KMS-11 (cell line): Measurements from ENCODE around the gene CAMSAP1.

Source experiments
- H2AFZ ChIP-seq: fragments of 200-600 bp; sonication (generic); 2 replicates; pipeline ENCODE4 v1.6.1; 2016; ENCODE audit warnings: antibody characterized with exemption, mixed run types, low read depth
- H3K27ac ChIP-seq: fragments of 200-600 bp; sonication (generic); 2 replicates; pipeline ENCODE4 v1.6.1; 2016; ENCODE audit warnings: mild to moderate bottlenecking, mixed run types
- H3K27me3 ChIP-seq: fragments of 200-600 bp; sonication (generic); 2 replicates; pipeline ENCODE4 v1.6.1; 2017; ENCODE audit warnings: mild to moderate bottlenecking, low read depth, mixed run types, moderate library complexity; ENCODE audit not compliant: insufficient read depth
- H3K36me3 ChIP-seq: fragments of 200-600 bp; sonication (generic); 2 replicates; pipeline ENCODE4 v1.6.1; 2017; ENCODE audit warnings: mild to moderate bottlenecking, mixed run types; ENCODE audit not compliant: insufficient read depth
- H3K4me1 ChIP-seq: fragments of 200-600 bp; sonication (generic); 2 replicates; pipeline ENCODE4 v1.6.1; 2016; ENCODE audit warnings: mild to moderate bottlenecking, low read depth, mixed run types; ENCODE audit not compliant: poor library complexity, severe bottlenecking
- H3K4me2 ChIP-seq: fragments of 200-600 bp; sonication (generic); 2 replicates; pipeline ENCODE4 v1.7.0; 2016; ENCODE audit warnings: mild to moderate bottlenecking, mixed run types
- H3K4me3 ChIP-seq: fragments of 200-600 bp; sonication (generic); IDR thresholded peaks from 2 replicates; pipeline ENCODE4 v1.6.1; 2017; ENCODE audit warnings: low read depth, low read length, mixed read lengths; ENCODE audit not compliant: insufficient read depth
- H3K79me2 ChIP-seq: fragments of 200-600 bp; sonication (generic); 2 replicates; pipeline ENCODE4 v1.6.1; 2016; ENCODE audit warnings: low read depth, mixed run types; ENCODE audit not compliant: insufficient read depth
- H3K9ac ChIP-seq: fragments of 200-600 bp; sonication (generic); 2 replicates; pipeline ENCODE4 v1.6.1; 2016; ENCODE audit warnings: mild to moderate bottlenecking, mixed run types
- H4K20me1 ChIP-seq: fragments of 200-600 bp; sonication (generic); 2 replicates; pipeline ENCODE4 v1.6.1; 2016; ENCODE audit warnings: mild to moderate bottlenecking, mixed run types; ENCODE audit not compliant: insufficient read depth
- CTCF ChIP-seq: fragments of 200-600 bp; sonication (generic); conservative IDR thresholded peaks from 2 replicates; pipeline ENCODE4 v1.6.1; 2017; ENCODE audit warnings: low read depth, mild to moderate bottlenecking, antibody characterized with exemption, low read length, moderate library complexity, mixed read lengths

CAMSAP1 gene

GRCh38 chr9:135931349-135931820 is 24.0 kb upstream of the CAMSAP1 start:
- Histone ChIP-seq H3K4me1 (no peaks in the 10 kb centered on the region), H3K79me2 (no peaks in the 10 kb centered on the region), H2AFZ (no peak overlapping the region), H3K27ac (no peak overlapping the region), H3K4me2 (no peak overlapping the region), H4K20me1 (no peaks in the 10 kb centered on the region), H3K9ac (no peak overlapping the region), H3K4me3 (no peak overlapping the region), H3K27me3 (no peaks in the 10 kb centered on the region), H3K36me3 (no peaks in the 10 kb centered on the region)
- no peak for TF ChIP-seq CTCF

GRCh38 chr9:135930446-135931345 is 23.4 kb upstream of the CAMSAP1 start:
- Histone ChIP-seq H3K9ac (no peak overlapping the region), H3K27ac (no peak overlapping the region), H3K4me1 (no peaks in the 10 kb centered on the region), H4K20me1 (no peaks in the 10 kb centered on the region), H3K27me3 (no peaks in the 10 kb centered on the region), H2AFZ (no peak overlapping the region), H3K79me2 (no peaks in the 10 kb centered on the region), H3K36me3 (no peaks in the 10 kb centered on the region), H3K4me3 (no peak overlapping the region), H3K4me2 (no peak overlapping the region)
- TF ChIP-seq CTCF, result no peak

- Histone ChIP-seq H3K36me3 (no peaks in the 10 kb centered on the region), H3K9ac (no peak overlapping the region), H3K4me3 (no peak overlapping the region), H3K4me1 (no peaks in the 10 kb centered on the region), H2AFZ (no peak overlapping the region), H3K27me3 (no peaks in the 10 kb centered on the region), H3K4me2 (no peak overlapping the region), H4K20me1 (no peaks in the 10 kb centered on the region), H3K27ac (no peak overlapping the region), H3K79me2 (no peaks in the 10 kb centered on the region)
- TF ChIP-seq CTCF, result no peak
Measured at GRCh38 chr9:135929656-135930445, 22.5 kb upstream of the CAMSAP1 start.

- Histone ChIP-seq H3K4me2 (no peak overlapping the region), H3K27ac (no peak overlapping the region), H3K27me3 (no peaks in the 10 kb centered on the region), H3K9ac (no peak overlapping the region), H3K4me1 (no peaks in the 10 kb centered on the region), H4K20me1 (no peaks in the 10 kb centered on the region), H3K36me3 (no peaks in the 10 kb centered on the region), H2AFZ (no peak overlapping the region), H3K4me3 (no peak overlapping the region), H3K79me2 (no peaks in the 10 kb centered on the region)
- no peak for TF ChIP-seq CTCF
Measured at GRCh38 chr9:135928731-135929655, 21.6 kb upstream of the CAMSAP1 start.
